H9 (cell line): Measurements from ENCODE around the gene CCDC157. TPM values are rescaled to one million over a fixed set of nuclear protein-coding genes. Genes with fewer than 3 reads are reported as not detected.

Experiments
- DNase-seq: peaks from one replicate; pipeline ENCODE4 v3.0.0-alpha.2; 2017
- H2AFZ ChIP-seq: one replicate; pipeline ENCODE4 v1.6.1; 2013; ENCODE audit warnings: mild to moderate bottlenecking, low read length, control low read depth, moderate library complexity
- H2AK5ac ChIP-seq: 2 replicates; pipeline ENCODE4 v1.6.1; 2013; ENCODE audit warnings: low read length, control low read depth, mixed read lengths; ENCODE audit not compliant: insufficient read length
- H2BK120ac ChIP-seq: one replicate; pipeline ENCODE4 v1.6.1; 2013; ENCODE audit warnings: low read depth, mild to moderate bottlenecking, low read length, control low read depth, inconsistent platforms; ENCODE audit not compliant: poor library complexity, severe bottlenecking
- H2BK12ac ChIP-seq: 2 replicates; pipeline ENCODE4 v1.6.1; 2013; ENCODE audit warnings: low read length, control low read depth, mixed read lengths, low read depth; ENCODE audit not compliant: insufficient read length
- H2BK15ac ChIP-seq: 2 replicates; pipeline ENCODE4 v1.6.1; 2013; ENCODE audit warnings: low read depth, low read length, control low read depth
- H2BK20ac ChIP-seq: one replicate; pipeline ENCODE4 v1.6.1; 2013; ENCODE audit warnings: low read depth, mild to moderate bottlenecking, low read length, control low read depth, inconsistent platforms; ENCODE audit not compliant: poor library complexity, severe bottlenecking
- H2BK5ac ChIP-seq: 2 replicates; pipeline ENCODE4 v1.6.1; 2013; ENCODE audit warnings: low read length, control low read depth, mixed read lengths; ENCODE audit not compliant: insufficient read length
- H3K14ac ChIP-seq: 2 replicates; pipeline ENCODE4 v1.6.1; 2013; ENCODE audit warnings: low read length, control low read depth; ENCODE audit not compliant: insufficient read depth
- H3K18ac ChIP-seq: 2 replicates; pipeline ENCODE4 v1.6.1; 2013; ENCODE audit warnings: low read depth, mild to moderate bottlenecking, mixed read lengths, low read length, control low read depth; ENCODE audit not compliant: insufficient read length
- H3K23ac ChIP-seq: 2 replicates; pipeline ENCODE4 v1.6.1; 2013; ENCODE audit warnings: low read length, control low read depth, mixed read lengths, low read depth; ENCODE audit not compliant: insufficient read length
- H3K23me2 ChIP-seq: 2 replicates; pipeline ENCODE4 v1.6.1; 2013; ENCODE audit warnings: low read depth, mild to moderate bottlenecking, mixed read lengths, low read length, control low read depth; ENCODE audit not compliant: insufficient read length, poor library complexity, severe bottlenecking
- H3K27ac ChIP-seq: 2 replicates; pipeline ENCODE4 v1.5.1; 2013; ENCODE audit warnings: low read length, control low read depth, mixed read lengths, low read depth; ENCODE audit not compliant: insufficient read length
- H3K27me3 ChIP-seq: 2 replicates; pipeline ENCODE4 v1.6.1; 2013; ENCODE audit warnings: low read length, control low read depth, inconsistent platforms; ENCODE audit not compliant: insufficient read depth
- H3K4ac ChIP-seq: 2 replicates; pipeline ENCODE4 v1.6.1; 2013; ENCODE audit warnings: low read depth, mild to moderate bottlenecking, control low read depth, inconsistent platforms, low read length, moderate library complexity
- H3K4me1 ChIP-seq: 2 replicates; pipeline ENCODE4 v1.6.1; 2013; ENCODE audit warnings: low read length, control low read depth, inconsistent platforms; ENCODE audit not compliant: insufficient read depth
- H3K4me2 ChIP-seq: 2 replicates; pipeline ENCODE4 v1.6.1; 2013; ENCODE audit warnings: low read length, control low read depth, mixed read lengths; ENCODE audit not compliant: insufficient read length, insufficient read depth
- H3K56ac ChIP-seq: 2 replicates; pipeline ENCODE4 v1.6.1; 2013; ENCODE audit warnings: low read depth, mild to moderate bottlenecking, mixed read lengths, low read length, control low read depth; ENCODE audit not compliant: insufficient read length
- H3K79me1 ChIP-seq: 2 replicates; pipeline ENCODE4 v1.6.1; 2013; ENCODE audit warnings: low read depth, mild to moderate bottlenecking, moderate library complexity, low read length, control low read depth, inconsistent platforms; ENCODE audit not compliant: insufficient read depth, poor library complexity, severe bottlenecking
- H3K79me2 ChIP-seq: 2 replicates; pipeline ENCODE4 v1.6.1; 2013; ENCODE audit warnings: low read length, control low read depth, inconsistent platforms; ENCODE audit not compliant: insufficient read depth
- H3K9ac ChIP-seq: 2 replicates; pipeline ENCODE4 v1.6.1; 2013; ENCODE audit warnings: low read length, control low read depth, mixed read lengths; ENCODE audit not compliant: insufficient read length; ENCODE audit errors: extremely low read depth
- H3K9me3 ChIP-seq: one replicate; pipeline ENCODE4 v1.6.1; 2013; ENCODE audit warnings: low read depth, low read length, inconsistent platforms; ENCODE audit not compliant: control insufficient read depth
- H3T11ph ChIP-seq: one replicate; pipeline ENCODE4 v1.6.1; 2013; ENCODE audit warnings: mild to moderate bottlenecking, low read length, control low read depth, inconsistent platforms
- H4K20me1 ChIP-seq: one replicate; pipeline ENCODE4 v1.6.1; 2013; ENCODE audit not compliant: control insufficient read depth, insufficient read length, insufficient read depth
- H4K5ac ChIP-seq: 2 replicates; pipeline ENCODE4 v1.6.1; 2013; ENCODE audit warnings: low read depth, mild to moderate bottlenecking, mixed read lengths, low read length, control low read depth; ENCODE audit not compliant: insufficient read length
- H4K8ac ChIP-seq: replicated peaks from 2 replicates; pipeline ENCODE4 v1.6.1; 2013; ENCODE audit warnings: low read length, control low read depth, mixed read lengths, low read depth; ENCODE audit not compliant: insufficient read length
- H4K91ac ChIP-seq: 2 replicates; pipeline ENCODE4 v1.6.1; 2013; ENCODE audit warnings: low read depth, mild to moderate bottlenecking, moderate library complexity, mixed read lengths, low read length, control low read depth; ENCODE audit not compliant: insufficient read length
- H3K27ac Mint-ChIP-seq, 3 experiments: 2 replicates in 2 of 3; 3 replicates in 1 of 3; pipeline ENCODE4 v1.8.0; 2020 to 2021; ENCODE audit warnings: mixed read lengths in 3 of 3, mild to moderate bottlenecking in 1 of 3, moderate library complexity in 1 of 3
- H3K27me3 Mint-ChIP-seq: 2 replicates; pipeline ENCODE4 v1.8.0; 2021; ENCODE audit warnings: low read depth, mild to moderate bottlenecking, moderate library complexity, mixed read lengths
- H3K36me3 Mint-ChIP-seq, 3 experiments: 2 replicates in 2 of 3; 3 replicates in 1 of 3; pipeline ENCODE4 v1.8.0; 2020 to 2021; ENCODE audit warnings: low read depth in 3 of 3, mixed read lengths in 3 of 3; ENCODE audit not compliant: insufficient read depth in 1 of 3
- H3K4me1 Mint-ChIP-seq, 2 experiments: 2 replicates each; pipeline ENCODE4 v1.8.0; 2020; ENCODE audit warnings: mixed read lengths in 2 of 2
- H3K4me3 Mint-ChIP-seq, 2 experiments: 2 replicates in 1 of 2; 3 replicates in 1 of 2; pipeline ENCODE4 v1.8.0; 2020 to 2021; ENCODE audit warnings: mild to moderate bottlenecking in 2 of 2, mixed read lengths in 2 of 2, moderate library complexity in 1 of 2
- H3K9me3 Mint-ChIP-seq, 2 experiments: 2 replicates in 1 of 2; 3 replicates in 1 of 2; pipeline ENCODE4 v1.8.0; 2020; ENCODE audit warnings: mild to moderate bottlenecking in 2 of 2, mixed read lengths in 2 of 2, moderate library complexity in 1 of 2
- WGBS: extraction: QIAGEN DNeasy Blood & Tissue Kit; methylation state at CpG from one replicate; pipeline ENCODE4 v1.1.7; 2013; ENCODE audit warnings: missing lambda C conversion rate, low lambda C conversion rate, mixed read lengths; ENCODE audit not compliant: insufficient read length; ENCODE audit errors: extremely low coverage; 5-methylcytosine and 5-hydroxymethylcytosine counted together
- total RNA-seq: library from RNA; stranded (reverse); gene quantifications from 2 replicates; pipeline ENCODE4 v1.2.1, GENCODE V29; 2021
- TF ChIP-seq, protein P1 (sequence below): fragments of 200-600 bp; sonication (generic); conservative IDR thresholded peaks from 3 replicates; pipeline ENCODE4 v1.8.0; 2021; ENCODE audit warnings: antibody characterized with exemption, mild to moderate bottlenecking

CCDC157 gene
- total RNA-seq, 1 experiment from 2014 or later, result 4.3 TPM

DNA sequence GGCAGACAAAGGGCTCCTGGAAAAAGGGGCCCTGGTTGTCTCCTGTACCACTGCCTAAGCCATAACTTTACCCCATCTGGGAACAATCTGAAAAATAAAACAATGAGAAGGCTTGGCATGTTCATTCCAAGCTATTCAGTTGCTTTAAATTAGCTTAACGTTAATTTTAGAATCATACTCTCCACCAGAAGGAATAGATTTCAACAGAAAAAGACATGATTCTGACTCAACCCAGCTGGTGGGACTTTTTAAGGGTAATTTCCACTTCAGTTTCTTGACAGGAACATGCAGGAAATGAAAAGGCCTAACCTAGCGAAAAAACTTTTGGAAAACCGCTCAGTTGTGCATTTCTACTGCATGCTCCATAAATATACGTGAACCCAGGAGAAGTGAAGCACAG is 8.0 kb upstream of the CCDC157 start:
- Mint-ChIP-seq H3K9me3 (no peaks in the 10 kb centered on the region), H3K4me3 (no peak overlapping the region), H3K27ac (peak overlapping the region in 1 of 3 experiments; percentile 73; a peak in 2 of 7 replicates), H3K4me1 (no peaks in the 10 kb centered on the region), H3K27me3 (no peaks in the 10 kb centered on the region), H3K36me3 (peaks cover 44 to 84% (median 83%) of the 10 kb centered on the region in 3 experiments)
- no peak overlapping the region for H2BK15ac ChIP-seq
- no peak overlapping the region for H2BK12ac ChIP-seq
- H3K4ac ChIP-seq, result no peak overlapping the region
- no peaks in the 10 kb centered on the region for H3K23me2 ChIP-seq
- H3K4me2 ChIP-seq, result no peak overlapping the region
- H2BK20ac ChIP-seq, result no peak overlapping the region
- no peak overlapping the region for H2BK5ac ChIP-seq
- H3K23ac ChIP-seq, result no peak overlapping the region
- no peaks in the 10 kb centered on the region for H3K79me1 ChIP-seq
- no CpG with 5 or more reads among the region's 4 CpGs for WGBS
- H2AK5ac ChIP-seq, result no peak overlapping the region
- no peak overlapping the region for H2AFZ ChIP-seq
- DNase-seq, result no peak
- H3K14ac ChIP-seq, result no peak overlapping the region
- no peak overlapping the region for H4K5ac ChIP-seq
- H3K27me3 ChIP-seq, result no peaks in the 10 kb centered on the region
- H4K91ac ChIP-seq, result no peak overlapping the region
- no peak overlapping the region for H2BK120ac ChIP-seq
- no peak overlapping the region for H3T11ph ChIP-seq
- H3K18ac ChIP-seq, result no peak overlapping the region
- no peak overlapping the region for H3K27ac ChIP-seq
- H3K9me3 ChIP-seq, result no peaks in the 10 kb centered on the region
- peaks cover 7% of the 10 kb centered on the region; the same call in 1 of the 2 replicates for H3K79me2 ChIP-seq
- no peak overlapping the region for H3K56ac ChIP-seq
- no peak overlapping the region for H3K9ac ChIP-seq
- TF ChIP-seq, protein P1, sequence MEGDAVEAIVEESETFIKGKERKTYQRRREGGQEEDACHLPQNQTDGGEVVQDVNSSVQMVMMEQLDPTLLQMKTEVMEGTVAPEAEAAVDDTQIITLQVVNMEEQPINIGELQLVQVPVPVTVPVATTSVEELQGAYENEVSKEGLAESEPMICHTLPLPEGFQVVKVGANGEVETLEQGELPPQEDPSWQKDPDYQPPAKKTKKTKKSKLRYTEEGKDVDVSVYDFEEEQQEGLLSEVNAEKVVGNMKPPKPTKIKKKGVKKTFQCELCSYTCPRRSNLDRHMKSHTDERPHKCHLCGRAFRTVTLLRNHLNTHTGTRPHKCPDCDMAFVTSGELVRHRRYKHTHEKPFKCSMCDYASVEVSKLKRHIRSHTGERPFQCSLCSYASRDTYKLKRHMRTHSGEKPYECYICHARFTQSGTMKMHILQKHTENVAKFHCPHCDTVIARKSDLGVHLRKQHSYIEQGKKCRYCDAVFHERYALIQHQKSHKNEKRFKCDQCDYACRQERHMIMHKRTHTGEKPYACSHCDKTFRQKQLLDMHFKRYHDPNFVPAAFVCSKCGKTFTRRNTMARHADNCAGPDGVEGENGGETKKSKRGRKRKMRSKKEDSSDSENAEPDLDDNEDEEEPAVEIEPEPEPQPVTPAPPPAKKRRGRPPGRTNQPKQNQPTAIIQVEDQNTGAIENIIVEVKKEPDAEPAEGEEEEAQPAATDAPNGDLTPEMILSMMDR, result no peak
- H4K8ac ChIP-seq, result no peak overlapping the region
- no peaks in the 10 kb centered on the region for H4K20me1 ChIP-seq
- no peaks in the 10 kb centered on the region for H3K4me1 ChIP-seq
